Medulla oblongata (tissue), 1 donor: ENCODE data around the gene GNA14.
"Not testable (repeated sequence)": the region's sequence is repeated elsewhere in the genome, so short reads cannot be mapped to it uniquely, and the experiment has no call there.

Experiments
- DNase-seq: peaks from one replicate; pipeline ENCODE4 v3.0.0-alpha.2; 2015; ENCODE audit errors: extremely low spot score

GNA14 gene

DNA sequence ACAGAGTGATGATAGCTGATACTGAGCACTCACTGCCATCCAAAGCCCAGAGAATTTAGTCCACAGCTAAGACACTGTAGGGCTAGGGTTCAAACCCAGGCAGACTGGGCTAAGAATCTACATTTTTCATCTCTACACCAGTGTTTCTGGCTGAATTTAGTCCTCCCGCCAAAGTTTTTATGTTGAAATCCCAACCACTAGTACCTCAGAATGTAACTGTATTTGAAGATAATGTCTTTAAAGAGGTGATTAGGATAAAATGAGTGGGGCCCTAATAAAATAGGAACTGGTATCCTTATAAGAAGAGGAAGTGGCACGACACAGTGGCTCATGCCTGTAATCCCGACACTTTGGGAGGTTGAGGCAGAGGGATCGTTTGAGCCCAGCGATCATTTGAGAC lies 4.3 kb downstream of the GNA14 start:
- no peak for DNase-seq

DNA sequence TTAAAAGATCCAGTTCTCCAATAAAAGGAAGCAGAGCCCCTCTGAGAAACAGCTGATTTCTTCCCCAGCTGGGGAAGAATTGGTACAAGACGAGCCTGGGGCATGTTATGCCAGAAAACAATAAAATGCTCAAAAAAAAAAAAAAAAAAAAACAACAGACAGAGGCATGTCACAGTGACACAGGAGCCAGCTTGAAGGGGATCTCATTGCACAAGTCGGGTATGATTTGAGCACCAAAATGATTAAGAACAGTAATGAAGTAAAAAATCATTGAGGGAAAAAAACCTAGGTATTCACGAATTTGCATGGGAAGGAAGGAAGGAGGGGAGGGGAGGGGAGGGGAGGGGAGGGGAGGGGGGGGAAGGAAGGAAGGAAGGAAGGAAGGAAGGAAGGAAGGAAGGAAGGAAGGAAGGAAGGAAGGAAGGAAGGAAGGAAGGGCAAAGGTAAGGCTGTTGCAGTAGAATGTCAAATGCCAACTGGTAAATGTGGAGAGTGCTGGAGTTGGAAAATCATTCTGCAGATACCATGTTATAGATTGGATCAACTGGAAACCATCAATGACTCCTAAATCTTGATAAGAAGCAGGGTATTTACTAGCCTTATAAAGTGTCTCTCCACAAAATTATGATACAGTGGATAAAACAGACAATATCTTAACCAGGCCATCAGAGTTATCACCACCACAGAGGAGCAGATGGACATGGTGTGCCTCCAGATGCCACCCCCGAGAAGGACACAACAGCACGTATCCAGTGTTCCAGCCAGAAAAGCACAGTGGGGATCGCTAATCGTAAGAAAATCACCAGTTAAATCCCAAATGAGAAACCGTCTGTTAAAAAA lies 7.2 kb downstream of the GNA14 start:
- DNase-seq: no peak

DNA sequence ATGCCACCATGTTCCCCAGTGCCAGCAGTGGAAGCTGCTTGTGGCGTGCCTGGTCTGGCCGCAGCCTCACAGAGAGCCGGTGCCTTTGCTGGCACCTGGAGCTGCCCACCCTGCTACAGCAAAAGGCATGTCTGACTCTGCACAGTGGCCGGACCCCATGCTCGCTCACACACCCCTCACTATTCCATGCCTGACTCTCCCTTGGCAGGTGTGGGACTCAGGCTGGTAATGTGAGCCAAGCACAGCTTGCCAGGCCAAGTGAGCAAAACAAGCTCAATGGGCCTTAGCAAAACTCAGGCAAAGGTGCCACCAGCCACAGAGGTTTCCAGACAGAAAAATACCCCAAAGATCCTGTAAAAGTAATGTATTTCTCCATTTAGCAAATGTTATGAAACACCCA lies 15.5 kb downstream of the GNA14 start:
- no peak for DNase-seq

DNA sequence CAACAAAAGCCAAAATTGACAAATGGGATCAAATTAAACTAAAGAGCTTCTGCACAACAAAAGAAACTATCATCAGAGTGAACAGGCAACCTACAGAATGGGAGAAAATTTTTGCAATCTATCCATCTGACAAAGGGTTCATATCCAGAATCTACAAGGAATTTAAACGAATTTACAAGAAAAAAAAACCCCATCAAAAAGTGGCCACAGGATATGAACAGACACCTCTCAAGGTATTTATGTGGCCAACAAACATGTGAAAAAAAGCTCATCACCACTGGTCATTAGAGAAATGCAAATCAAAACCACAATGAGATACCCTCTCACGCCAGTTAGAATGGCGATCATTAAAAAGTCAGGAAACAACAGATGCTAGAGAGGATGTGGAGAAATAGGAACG lies 19.3 kb downstream of the GNA14 start:
- not testable (repeated sequence) for DNase-seq

DNA sequence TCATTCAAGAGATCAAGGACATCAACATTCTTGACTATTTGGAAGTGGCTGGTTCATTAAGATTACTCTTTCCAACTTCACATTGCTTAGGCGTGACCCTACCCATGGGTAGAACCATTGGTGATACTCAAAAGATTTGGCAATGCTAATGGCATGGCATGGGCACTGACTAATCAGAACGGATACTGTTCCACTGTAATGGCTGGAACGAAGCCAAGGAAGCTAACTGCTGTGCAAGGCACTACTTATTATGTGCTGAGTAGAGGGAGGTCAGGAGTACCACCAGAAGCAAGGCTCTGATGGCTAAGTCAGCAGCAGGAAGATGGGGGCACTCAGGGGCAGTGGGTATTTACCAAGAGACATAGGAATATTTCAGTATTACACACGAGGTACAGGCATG lies 31.9 kb downstream of the GNA14 start:
- DNase-seq: no peak

DNA sequence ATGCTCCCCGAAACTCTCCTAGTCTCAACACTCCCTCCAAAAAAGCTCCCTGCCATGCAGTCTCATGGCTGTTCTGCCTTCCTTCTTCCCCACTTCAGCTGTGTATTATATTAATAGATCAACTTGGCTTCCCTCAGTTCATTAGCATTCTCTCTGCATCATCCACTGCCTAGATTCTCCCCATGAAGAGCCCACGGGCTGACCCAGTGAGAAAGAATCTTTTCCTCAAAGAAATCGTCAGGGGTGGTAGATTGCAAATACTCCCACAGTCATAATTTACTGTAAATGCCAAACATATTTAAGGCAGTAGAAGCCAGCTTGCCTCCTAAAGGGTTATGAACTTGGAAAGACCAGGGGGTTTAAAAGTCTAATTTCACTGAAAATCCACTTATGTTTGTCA lies 33.5 kb downstream of the GNA14 start:
- DNase-seq: no peak

DNA sequence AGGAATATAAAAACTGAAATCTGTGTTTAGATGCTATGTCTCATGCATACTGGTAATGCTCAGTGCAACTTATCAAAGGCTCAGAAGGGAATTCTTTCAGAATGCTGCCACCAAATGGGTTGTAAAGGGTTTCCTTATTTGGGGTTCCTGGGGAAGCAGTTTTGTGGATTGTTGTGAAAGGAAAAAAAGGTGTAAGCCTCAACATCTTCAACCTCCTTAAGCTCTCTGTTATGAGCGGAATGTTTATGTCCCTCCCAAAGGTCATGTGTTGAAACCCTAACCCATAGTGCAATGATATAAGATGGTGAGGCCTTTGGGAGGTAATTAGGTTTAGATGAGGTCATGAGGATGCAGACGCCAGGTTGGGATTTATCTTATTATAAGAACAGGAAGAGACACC lies 41.6 kb downstream of the GNA14 start:
- DNase-seq: no peak

DNA sequence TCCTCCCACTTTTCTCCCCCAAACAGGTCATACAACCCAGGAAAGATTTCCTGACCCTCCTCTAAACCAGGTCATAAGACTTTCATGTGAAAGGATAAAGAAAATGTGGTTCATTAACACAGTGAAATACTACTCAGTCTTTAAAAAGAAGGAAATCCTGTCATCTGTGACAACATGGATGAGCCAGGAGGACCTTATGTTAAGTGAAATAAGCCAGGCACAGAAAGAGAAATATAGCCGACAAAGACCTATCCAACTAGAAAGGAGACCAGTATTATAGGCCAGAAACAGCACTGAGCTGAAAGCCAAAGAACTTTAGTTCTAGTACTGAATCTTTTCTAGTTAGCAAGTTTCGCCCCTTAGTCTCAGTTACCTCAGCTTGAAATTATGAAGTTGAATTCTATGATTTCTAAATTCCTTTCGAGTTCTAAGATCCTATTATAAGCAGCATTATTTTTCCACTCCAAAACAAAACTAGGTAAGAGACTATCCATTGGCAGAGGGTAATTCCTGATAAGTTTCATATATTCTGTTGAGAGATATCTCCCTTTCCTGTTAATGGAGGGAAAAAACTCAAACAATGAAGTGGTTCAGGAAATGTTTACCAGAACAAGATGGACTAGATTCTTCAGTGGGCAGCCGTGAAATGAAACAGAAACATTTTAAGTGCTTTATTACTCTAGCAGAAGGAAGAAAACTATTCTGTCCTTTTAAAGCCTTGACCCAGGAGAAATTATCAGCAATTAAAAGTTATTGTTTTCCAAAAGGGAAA lies 42.5 kb downstream of the GNA14 start:
- DNase-seq: no peak

DNA sequence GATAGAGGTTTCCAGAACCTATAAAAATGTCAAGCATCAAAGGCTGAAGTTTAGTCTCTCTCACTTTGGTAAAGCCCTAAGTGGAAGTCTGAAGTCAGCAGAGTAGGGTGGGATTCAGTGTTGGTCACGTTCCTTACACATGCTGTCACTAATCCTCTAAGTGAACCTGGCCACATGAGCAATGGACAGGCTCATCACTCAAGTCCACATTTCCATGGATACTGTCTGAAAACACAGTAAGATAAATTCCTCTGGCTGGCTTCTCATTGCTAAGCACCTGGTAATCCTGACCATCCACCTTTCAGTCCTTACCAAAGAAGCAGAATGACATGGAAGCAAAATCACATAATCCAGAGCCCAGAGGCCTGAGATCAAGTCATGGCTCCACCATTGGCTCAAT lies 43.8 kb downstream of the GNA14 start:
- DNase-seq: no peak

DNA sequence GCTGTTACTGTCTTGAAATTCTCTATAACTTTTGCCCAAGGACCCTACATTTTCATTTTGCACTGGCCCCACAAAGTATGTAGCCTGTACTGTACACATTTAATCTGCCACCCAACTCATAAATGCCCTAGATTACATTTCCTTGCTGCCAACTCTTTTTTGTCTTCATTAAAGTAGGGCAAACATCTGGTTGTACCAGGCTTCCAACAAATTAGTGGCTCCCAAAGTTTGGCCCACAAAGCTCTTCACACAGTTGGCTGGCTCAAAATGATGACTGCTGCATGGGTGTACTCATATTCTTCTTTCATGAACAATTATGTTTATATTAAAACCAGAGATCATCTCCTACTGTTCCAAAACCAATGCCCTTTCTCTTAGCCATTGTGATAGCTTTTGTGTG lies 45.3 kb downstream of the GNA14 start:
- DNase-seq: no peak

DNA sequence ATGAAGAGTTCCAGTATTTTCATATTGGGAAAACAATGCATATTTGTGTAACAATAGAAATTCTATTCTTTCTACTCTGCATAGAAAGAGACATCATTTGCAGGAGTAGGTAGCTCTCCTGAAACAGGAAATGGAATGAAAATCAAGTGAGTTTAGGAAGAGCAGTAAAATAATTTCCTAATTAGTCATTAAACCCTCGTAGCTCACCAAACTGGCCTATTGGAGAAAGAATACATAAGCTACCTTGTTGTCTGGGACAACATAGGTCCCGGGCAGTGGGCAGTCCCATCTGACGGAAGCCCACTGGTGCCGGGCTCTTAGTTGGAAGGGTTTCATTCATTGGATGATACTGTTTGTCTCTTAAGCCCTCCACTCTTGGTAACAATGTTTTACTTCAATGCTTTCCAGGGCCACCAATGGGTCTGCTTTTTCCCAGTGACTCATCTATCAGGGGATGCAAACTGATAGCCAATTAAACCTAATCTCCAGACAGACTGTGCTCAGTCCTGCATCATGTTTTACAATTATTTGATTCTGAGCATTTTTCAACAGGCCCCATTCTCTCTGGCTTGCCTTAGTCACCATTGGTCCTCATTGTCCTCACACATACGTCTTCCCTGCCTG lies 46.5 kb downstream of the GNA14 start:
- no peak for DNase-seq

DNA sequence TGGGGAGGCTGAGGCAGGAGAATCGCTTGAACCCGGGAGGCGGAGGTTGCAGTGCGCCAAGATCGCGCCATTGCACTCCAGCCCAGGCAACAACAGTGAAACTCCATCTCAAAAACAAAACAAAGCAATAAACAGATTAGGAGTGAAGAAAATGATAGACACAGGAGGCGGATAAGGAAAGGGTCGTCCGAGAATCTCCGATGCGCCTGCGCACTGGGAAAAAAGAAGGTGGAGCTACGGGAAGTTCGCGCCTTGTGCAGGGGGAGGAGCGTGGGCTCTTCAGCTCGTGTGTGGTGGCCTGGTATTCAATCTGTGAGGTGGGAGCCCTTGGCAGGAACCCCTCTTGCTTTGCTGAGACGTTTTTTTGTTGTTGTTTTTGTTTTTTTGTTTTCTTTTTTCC lies 47.3 kb downstream of the GNA14 start:
- DNase-seq: no peak

DNA sequence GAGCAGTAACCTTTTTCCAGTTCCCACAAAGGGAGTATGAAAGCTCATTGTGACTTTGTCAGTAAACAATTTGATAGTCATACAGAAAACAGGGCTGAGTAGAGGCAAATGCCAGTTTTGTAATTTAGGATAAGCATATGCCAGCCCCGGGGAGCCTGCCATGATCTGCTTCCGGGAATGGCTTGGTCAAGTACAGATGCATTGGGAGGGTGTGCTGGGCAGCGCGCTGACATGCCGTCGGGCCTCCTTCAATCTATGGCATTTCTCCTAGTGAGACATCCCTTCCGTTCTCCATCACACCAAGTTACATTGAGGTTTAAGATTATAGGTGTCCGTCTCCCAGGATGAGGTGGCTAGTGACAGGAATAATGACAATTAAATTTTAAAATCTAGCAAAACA lies 48.6 kb downstream of the GNA14 start:
- no peak for DNase-seq

DNA sequence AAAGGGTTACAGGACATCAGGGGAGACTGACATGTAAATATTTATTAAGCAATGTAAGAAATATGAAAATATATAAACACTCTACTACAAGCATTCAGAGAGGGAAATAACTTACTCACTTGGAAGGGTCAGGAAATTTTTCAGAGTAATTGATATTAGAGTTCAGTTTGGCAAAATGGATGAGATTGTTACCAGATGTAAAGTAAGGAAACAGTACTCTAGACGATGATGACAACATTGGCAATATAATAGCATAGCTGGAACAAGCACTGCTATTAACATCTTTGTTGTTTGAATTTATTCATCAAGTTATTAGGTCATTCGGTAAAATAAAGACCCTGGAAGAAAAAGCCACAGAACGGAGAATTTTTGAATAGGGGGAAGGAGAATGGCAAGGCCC lies 49.1 kb downstream of the GNA14 start:
- DNase-seq: no peak

DNA sequence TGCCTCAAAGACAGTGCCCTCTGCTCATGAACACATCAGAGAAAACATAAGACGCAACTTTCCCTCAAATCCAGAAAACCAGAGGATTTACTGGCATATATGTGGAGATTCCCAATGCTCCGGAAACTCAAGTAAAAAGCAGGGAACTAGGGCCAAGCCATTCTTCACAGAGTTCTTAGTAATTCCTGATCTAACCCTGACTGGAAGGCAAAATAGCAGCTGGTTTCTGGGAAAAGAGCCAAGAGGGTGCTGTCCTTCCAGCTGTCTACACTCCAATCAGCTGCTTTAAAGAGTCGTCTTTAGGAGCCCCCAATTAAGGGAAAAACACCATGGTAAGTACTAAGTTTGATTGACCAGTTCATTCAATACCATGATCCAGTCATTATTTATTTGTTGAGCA lies 49.6 kb downstream of the GNA14 start:
- peak; percentile 65 for DNase-seq

DNA sequence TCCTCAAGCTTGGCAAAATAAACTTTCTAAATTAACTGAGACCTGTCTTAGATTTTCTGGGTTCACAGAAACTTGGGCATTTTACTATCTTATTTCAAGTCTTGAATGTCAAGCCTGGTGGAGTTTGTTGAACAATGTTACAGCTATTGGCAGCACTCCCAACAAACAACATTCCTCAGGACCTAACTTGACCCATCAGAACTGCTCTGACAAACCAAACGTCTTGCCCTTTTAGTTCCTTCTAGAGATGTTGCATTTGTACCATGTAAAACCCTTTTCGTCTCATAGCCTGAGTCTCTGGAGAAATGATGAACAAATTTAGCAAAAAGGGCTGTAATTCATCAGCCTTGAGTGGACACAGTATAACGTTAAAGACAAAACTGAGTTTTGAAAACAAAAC lies 51.1 kb downstream of the GNA14 start:
- DNase-seq: no peak

DNA sequence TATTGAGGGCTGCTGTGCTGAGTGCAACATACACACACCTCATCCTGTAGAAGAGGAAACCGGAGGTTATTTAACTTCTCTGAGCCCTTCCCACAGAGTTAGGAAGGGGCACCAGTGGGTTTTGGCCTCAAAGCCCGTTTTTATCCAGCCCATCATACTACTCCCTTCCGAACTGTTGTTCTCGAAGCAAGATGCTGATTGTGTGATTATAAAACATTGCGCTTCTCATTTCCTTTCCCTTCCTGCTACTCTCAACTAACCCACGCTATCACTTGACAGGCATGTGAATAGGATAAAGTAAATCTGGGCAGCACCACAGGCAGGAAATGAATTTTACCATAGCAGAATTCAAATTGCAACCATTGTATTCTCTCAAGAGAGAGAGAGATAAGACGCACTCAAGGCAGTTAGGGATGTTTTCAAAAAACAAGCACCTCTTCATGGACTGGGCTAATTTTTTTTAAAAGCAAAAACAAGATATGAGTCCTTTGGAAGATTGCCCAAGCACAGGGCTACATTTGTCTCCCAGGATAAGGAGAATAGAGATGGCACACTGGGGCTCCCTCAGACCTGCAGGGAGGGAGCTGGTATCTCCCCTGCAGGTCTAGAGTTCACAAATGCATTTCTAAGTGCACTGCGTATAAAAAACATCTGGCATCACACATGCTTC lies 52.6 kb downstream of the GNA14 start:
- no peak for DNase-seq

DNA sequence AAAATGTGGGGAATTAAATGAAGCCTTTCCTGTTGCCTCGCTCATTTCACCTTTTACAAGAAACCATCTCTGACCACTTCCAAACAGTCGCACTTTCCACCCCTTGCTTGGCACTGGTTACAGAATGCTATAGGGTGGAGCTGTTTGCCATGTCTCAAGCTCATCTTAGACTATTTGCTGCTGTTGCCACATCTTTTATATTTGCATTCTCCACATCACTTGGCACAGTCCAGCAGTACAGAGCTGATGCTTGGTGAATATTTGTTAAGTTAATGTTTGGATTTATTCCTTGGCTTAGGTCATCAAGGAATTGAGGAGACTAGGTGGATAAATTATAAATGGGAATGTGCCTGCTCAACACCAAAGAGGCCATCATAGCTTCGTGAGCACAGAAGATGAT lies 53.2 kb downstream of the GNA14 start:
- DNase-seq: no peak

DNA sequence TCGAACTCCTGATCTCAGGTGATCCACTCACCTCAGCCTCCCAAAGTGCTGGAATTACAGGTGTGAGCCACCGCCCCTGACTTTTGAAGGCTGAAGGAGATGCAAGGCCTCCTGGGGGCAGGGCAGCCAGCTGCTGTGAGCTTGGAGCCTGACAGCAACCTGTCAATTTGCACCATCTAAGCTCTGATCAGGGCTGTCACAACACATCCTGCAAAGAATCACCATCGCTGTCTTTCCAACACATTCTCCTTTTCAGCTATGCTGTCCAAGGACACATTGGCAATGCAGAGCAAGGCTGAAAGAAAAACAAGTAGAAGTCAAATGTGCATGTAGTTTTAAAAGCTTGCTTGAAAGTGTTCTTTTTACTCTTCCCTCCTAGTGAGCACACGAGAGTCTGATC lies 54.6 kb downstream of the GNA14 start:
- DNase-seq: peak; percentile 20

DNA sequence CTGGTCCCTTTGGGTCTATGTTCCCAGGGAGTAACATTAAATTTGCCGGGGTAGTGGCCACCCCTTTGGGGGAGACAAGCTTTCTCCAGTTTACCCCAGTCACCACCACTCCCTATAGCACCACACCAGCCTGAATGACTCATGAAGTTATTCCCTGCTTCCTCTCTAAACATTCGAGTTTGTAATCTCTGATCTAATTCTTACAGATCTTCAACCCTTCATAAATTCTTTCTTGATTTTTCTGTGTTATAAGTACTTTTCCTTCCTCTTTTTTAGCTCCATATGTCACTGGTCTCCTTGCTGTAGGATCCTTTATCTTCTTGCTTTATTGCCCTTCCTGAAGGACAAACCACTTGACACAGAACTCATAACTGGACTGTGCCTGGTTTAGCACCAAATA lies 55.6 kb downstream of the GNA14 start:
- DNase-seq: no peak

DNA sequence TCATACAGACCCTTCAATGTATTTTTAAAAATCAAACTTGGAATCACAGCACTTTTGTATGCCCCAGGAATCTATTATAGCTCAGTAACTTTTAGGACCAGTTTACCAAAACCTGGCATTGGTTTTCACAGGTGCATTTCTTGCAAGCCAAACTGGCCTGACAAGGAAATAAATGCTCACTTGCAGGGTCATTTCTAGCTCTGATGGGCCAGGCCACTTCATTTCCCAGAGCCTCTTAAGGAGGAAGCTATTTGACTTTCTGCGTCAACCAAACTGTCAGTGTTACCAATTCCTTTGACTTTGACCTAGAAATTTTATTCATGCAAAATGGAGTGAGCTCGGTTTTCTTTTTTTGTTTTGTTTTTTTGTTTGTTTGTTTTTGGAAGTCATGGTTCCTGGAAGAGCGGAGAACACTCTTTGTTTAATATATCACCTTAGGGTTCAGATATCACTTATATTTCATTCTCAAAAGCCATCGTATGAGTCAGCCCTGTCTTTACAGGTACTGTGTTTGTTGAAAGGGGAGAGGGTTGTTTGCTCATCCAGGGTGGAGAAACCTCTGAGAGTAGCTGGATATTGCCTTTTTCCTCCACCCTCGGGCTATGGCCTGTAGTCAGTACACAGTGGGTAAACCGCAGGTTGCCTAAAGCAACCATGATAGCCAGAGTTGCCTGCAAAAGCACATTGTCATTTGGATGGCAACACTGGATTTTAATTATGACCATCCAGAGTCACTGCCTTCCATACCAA lies 58.9 kb downstream of the GNA14 start:
- no peak for DNase-seq
